Measurements from ENCODE around the gene NANS. TPM values are rescaled to one million over a fixed set of nuclear protein-coding genes. Genes with fewer than 3 reads are reported as not detected.

The NANS gene
- total RNA-seq, 1 donor from 2014 or later, result 53.8 TPM

GRCh38 chr9:98096091-98096490 lies 39.6 kb downstream of the NANS start:
- DNase-seq (no peak), ATAC-seq (no peak)
- no peaks in the 10 kb centered on the region for H3K27me3 ChIP-seq
- intact Hi-C loops (cut with DNase I), result no loop called here
- H3K9me3 ChIP-seq, result no peaks in the 10 kb centered on the region
- H3K4me3 ChIP-seq, result no peak overlapping the region
- peaks cover 3% of the 10 kb centered on the region for H3K36me3 ChIP-seq
- H3K27ac ChIP-seq, result no peak overlapping the region
- no peak for TF ChIP-seq CTCF (IDR thresholded peaks at IDR 0.05)
- H3K4me1 ChIP-seq, result no peaks in the 10 kb centered on the region

DNA sequence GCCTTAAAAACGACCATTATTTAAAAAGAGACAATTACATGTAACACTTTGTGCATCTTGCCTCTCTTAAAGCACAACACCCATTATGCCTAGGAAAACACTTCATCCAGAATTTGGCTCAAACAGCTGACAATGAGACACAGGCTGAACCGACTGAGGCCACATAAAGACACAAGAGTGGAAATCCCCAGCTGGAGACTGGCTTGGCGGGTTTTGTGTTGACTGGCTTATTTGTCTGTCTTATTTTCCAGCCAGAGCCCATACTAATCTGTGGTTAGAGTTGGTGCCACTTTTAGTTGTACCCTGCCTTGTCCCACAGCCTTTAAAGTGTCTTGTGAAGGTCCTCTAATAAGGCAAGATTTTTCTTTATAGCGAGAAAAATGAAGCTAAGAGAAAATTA lies 41.3 kb downstream of the NANS start:
- H3K27me3 ChIP-seq, result no peaks in the 10 kb centered on the region
- H3K9me3 ChIP-seq, result no peaks in the 10 kb centered on the region
- peaks cover 14% of the 10 kb centered on the region for H3K4me1 ChIP-seq
- H3K27ac ChIP-seq, result no peak overlapping the region
- H3K4me3 ChIP-seq, result no peak overlapping the region
- peaks cover 3% of the 10 kb centered on the region for H3K36me3 ChIP-seq
- intact Hi-C loops (cut with DNase I), result no loop called here
- TF ChIP-seq CTCF (IDR thresholded peaks at IDR 0.05), result no peak
- no peak for ATAC-seq
- DNase-seq, result no peak

GRCh38 chr9:98099346-98099745 lies 42.8 kb downstream of the NANS start:
- ATAC-seq (no peak), DNase-seq (no peak)
- no peaks in the 10 kb centered on the region for H3K9me3 ChIP-seq
- H3K4me1 ChIP-seq, result peaks cover 14% of the 10 kb centered on the region
- intact Hi-C loops (cut with DNase I), result no loop called here
- no peak overlapping the region for H3K4me3 ChIP-seq
- H3K36me3 ChIP-seq, result peaks cover 3% of the 10 kb centered on the region
- TF ChIP-seq CTCF (IDR thresholded peaks at IDR 0.05), result no peak
- no peak overlapping the region for H3K27ac ChIP-seq
- H3K27me3 ChIP-seq, result no peaks in the 10 kb centered on the region

DNA sequence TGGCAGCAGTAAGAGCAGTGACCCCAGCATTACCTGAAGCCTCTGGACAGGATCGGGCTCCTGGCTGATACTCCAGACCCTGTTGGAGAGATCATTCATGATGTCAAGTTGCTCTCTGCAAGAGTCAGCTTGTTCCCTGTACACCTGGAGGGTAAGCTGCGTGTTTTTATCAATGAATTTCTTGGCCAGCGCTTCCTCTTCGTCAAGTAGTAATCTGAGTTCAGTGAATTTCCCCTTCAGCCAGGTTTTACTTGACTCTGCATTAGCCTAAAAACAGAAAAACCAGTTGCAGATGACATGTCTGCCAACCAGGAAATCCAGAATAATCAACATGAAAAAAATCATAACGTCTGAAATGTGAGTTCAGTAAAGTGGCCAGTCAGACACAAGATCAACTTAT lies 43.4 kb downstream of the NANS start:
- Histone ChIP-seq H3K27me3 (no peaks in the 10 kb centered on the region), H3K4me1 (peaks cover 14% of the 10 kb centered on the region), H3K4me3 (no peak overlapping the region), H3K36me3 (peaks cover 3% of the 10 kb centered on the region), H3K9me3 (no peaks in the 10 kb centered on the region), H3K27ac (peak overlapping the region; percentile 5)
- intact Hi-C loops (cut with DNase I), result no loop called here
- DNase-seq (no peak), ATAC-seq (no peak)
- no peak for TF ChIP-seq CTCF (IDR thresholded peaks at IDR 0.05)

DNA sequence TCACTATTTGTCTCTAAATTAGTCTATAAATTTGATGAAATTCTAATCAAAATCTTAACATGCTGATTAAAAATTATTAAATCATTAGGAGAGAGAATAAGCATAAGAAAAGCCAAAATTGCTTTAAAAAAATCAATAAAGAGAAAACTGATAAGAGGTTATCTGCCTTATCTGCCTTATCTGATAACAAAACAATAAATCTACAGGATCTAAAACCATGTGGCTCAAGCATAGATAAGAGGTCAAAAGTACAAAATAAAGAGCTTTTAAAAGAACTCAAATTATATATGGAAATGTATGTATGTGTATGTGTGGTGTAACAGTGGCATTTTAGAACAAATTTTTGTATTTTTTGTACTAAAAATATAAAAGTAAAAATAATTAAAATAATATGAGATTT lies 43.9 kb downstream of the NANS start:
- peak overlapping the region; percentile 5 for H3K27ac ChIP-seq
- H3K4me3 ChIP-seq, result no peak overlapping the region
- intact Hi-C loops (cut with DNase I), result no loop called here
- no peak for TF ChIP-seq CTCF (IDR thresholded peaks at IDR 0.05)
- H3K27me3 ChIP-seq, result no peaks in the 10 kb centered on the region
- no peak for ATAC-seq
- no peaks in the 10 kb centered on the region for H3K9me3 ChIP-seq
- H3K36me3 ChIP-seq, result peaks cover 3% of the 10 kb centered on the region
- DNase-seq, result no peak
- H3K4me1 ChIP-seq, result peaks cover 14% of the 10 kb centered on the region

DNA sequence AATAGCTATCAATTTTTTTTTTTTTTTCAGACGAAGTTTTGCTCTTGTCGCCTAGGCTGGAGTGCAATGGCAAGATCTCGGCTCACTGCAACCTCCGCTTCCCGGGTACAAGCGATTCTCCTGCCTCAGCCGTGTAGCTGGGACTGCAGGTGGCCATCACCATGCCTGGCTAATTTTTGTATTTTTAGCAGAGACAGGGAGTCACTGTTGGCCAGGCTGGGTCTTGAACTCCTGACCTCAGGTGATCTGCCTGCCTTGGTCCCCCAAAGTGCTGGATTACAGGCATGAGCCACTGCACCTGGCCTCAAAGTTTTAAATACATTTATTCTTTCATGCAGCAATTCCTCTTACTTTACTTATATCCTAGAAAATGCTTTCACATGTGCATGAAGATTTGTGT lies 44.9 kb downstream of the NANS start:
- peak overlapping the region; percentile 30 for H3K27ac ChIP-seq
- no peak for TF ChIP-seq CTCF (IDR thresholded peaks at IDR 0.05)

More for the DNA sequence above, 44.9 kb downstream of the NANS start:
- intact Hi-C loops (cut with DNase I), result no loop called here
- DNase-seq (no peak), ATAC-seq (no peak)
- H3K4me3 ChIP-seq, result no peak overlapping the region
- H3K27me3 ChIP-seq, result no peaks in the 10 kb centered on the region
- peaks cover 3% of the 10 kb centered on the region for H3K36me3 ChIP-seq
- no peaks in the 10 kb centered on the region for H3K9me3 ChIP-seq
- peaks cover 20% of the 10 kb centered on the region for H3K4me1 ChIP-seq

All from upper lobe of right lung (tissue), 1 donor.